Nephron progenitor cell (in vitro differentiated cells): ENCODE measurements around the gene MTHFS.

ENCODE experiments used
- DNase-seq: peaks from one replicate; pipeline ENCODE4 v3.0.0; 2021
- H3K27ac Mint-ChIP-seq: 2 replicates; pipeline ENCODE4 v1.8.0; 2021; ENCODE audit warnings: mild to moderate bottlenecking, moderate library complexity, mixed read lengths
- H3K27me3 Mint-ChIP-seq: 2 replicates; pipeline ENCODE4 v1.8.0; 2021; ENCODE audit warnings: mild to moderate bottlenecking, low read depth, mixed read lengths; ENCODE audit not compliant: poor library complexity
- H3K36me3 Mint-ChIP-seq: 2 replicates; pipeline ENCODE4 v1.8.0; 2021; ENCODE audit warnings: low read depth, mixed read lengths
- H3K4me1 Mint-ChIP-seq: 2 replicates; pipeline ENCODE4 v1.8.0; 2021; ENCODE audit warnings: mixed read lengths
- H3K4me3 Mint-ChIP-seq: 2 replicates; pipeline ENCODE4 v1.8.0; 2021; ENCODE audit warnings: mild to moderate bottlenecking, moderate library complexity, mixed read lengths
- H3K9me3 Mint-ChIP-seq: 2 replicates; pipeline ENCODE4 v1.8.0; 2021; ENCODE audit warnings: mild to moderate bottlenecking, moderate library complexity, mixed read lengths
- TF ChIP-seq, protein P1 (sequence below): fragments of 200-600 bp; sonication (generic); IDR thresholded peaks from 2 replicates; pipeline ENCODE4 v1.5.0; 2021; ENCODE audit warnings: antibody characterized with exemption

MTHFS gene

DNA sequence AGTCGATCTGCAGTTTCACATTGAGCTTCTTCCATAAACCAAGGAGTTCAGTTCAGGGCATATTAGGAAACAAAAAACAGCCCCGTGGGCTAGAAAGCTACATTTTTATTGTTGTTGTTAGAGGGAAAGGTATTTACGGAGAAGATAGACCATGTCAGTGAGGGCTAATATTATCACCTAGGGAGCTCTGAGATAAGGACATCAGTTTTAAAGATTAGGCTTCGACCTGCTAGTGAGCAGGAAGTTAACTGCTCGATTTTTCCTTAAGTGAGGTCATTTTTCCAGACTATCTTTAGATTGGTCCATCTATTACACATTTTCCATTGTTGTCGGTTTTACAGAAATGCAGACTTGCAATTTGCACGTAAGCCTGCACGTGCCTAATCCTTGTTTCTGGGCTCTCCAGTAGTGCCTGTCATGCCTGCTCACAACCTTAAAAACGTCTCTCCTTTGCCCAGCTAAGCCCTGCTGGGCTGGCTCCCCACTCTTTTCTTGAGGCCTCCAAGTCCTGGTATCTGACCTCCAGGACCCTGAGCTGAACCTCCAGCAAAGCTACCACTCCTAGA, 72.6 kb downstream of the MTHFS start:
- Mint-ChIP-seq H3K27me3 (peaks cover 3% of the 10 kb centered on the region), H3K27ac (no peak overlapping the region), H3K4me3 (no peak overlapping the region), H3K36me3 (peaks cover 46% of the 10 kb centered on the region), H3K4me1 (no peaks in the 10 kb centered on the region), H3K9me3 (peaks cover 31% of the 10 kb centered on the region)
- DNase-seq, result no peak
- TF ChIP-seq, protein P1, sequence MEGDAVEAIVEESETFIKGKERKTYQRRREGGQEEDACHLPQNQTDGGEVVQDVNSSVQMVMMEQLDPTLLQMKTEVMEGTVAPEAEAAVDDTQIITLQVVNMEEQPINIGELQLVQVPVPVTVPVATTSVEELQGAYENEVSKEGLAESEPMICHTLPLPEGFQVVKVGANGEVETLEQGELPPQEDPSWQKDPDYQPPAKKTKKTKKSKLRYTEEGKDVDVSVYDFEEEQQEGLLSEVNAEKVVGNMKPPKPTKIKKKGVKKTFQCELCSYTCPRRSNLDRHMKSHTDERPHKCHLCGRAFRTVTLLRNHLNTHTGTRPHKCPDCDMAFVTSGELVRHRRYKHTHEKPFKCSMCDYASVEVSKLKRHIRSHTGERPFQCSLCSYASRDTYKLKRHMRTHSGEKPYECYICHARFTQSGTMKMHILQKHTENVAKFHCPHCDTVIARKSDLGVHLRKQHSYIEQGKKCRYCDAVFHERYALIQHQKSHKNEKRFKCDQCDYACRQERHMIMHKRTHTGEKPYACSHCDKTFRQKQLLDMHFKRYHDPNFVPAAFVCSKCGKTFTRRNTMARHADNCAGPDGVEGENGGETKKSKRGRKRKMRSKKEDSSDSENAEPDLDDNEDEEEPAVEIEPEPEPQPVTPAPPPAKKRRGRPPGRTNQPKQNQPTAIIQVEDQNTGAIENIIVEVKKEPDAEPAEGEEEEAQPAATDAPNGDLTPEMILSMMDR, result no peak

DNA sequence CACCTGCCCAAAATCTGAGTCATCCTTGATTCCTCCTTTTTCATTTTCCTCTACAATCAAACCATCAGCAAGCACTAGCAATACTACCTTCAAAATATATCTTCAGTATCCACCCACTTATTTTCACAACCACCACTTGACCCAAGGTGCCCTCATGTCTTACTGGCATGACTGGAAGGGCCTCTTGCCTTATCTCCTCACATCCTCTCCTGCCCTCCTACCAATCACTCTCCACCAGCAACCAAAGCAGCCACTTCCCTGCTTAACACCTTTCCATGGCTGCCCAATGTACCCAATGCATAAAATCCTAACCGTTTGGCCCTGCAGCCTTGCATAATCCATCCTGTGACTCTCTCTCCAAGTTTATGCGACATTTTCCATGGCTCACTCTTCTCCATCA, 76.0 kb downstream of the MTHFS start:
- Mint-ChIP-seq H3K9me3 (peaks cover 19% of the 10 kb centered on the region), H3K27me3 (no peaks in the 10 kb centered on the region), H3K4me1 (no peaks in the 10 kb centered on the region), H3K27ac (no peak overlapping the region), H3K36me3 (peaks cover 22% of the 10 kb centered on the region), H3K4me3 (no peak overlapping the region)
- no peak for DNase-seq
- TF ChIP-seq, protein P1, result no peak

DNA sequence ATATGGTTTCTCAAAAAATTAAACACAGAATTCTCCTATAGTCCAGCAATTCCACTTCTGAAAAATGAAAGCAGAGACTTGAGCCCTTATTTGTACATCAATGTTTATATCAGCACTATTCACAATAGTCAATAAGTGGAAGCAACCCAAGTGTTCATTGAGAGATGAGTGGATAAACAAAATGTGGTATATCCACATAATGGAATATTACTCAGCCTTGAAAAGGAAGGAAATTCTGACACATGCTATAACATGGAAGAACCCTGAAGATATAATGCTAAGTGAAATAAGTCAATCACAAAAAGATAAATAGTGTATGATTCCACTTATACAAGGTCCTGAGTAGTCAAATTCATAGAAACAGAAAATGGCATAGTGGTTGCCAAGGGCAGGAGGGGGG, 76.6 kb downstream of the MTHFS start:
- peaks cover 19% of the 10 kb centered on the region for H3K9me3 Mint-ChIP-seq
- H3K4me3 Mint-ChIP-seq, result no peak overlapping the region
- H3K36me3 Mint-ChIP-seq, result peaks cover 19% of the 10 kb centered on the region
- H3K27ac Mint-ChIP-seq, result no peak overlapping the region
- DNase-seq, result no peak
- H3K4me1 Mint-ChIP-seq, result no peaks in the 10 kb centered on the region
- H3K27me3 Mint-ChIP-seq, result no peaks in the 10 kb centered on the region
- TF ChIP-seq, protein P1, result no peak

DNA sequence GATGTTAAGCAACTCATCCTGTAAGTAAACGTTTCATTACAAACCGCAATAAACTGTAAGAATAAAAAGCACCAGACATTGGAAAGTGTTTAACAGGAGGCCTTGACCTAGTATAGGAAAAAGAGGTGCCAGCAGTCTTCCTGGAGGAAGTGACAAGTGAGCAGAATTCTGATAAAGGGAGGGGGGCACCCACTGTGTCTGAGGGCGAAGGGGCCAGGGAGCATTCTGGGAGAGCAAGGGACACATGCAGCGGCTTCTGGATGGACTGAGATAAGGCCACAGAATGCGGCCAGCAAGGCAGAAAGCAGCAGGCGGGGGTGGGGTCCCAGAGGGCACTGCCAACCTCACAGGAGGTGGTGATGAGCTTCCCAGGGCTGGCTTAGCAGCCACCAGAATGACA, 80.2 kb downstream of the MTHFS start:
- TF ChIP-seq, protein P1, result no peak
- Mint-ChIP-seq H3K27ac (no peak overlapping the region), H3K4me1 (no peaks in the 10 kb centered on the region), H3K9me3 (peaks cover 19% of the 10 kb centered on the region), H3K36me3 (peaks cover 19% of the 10 kb centered on the region), H3K27me3 (peaks cover 4% of the 10 kb centered on the region), H3K4me3 (no peak overlapping the region)
- no peak for DNase-seq

DNA sequence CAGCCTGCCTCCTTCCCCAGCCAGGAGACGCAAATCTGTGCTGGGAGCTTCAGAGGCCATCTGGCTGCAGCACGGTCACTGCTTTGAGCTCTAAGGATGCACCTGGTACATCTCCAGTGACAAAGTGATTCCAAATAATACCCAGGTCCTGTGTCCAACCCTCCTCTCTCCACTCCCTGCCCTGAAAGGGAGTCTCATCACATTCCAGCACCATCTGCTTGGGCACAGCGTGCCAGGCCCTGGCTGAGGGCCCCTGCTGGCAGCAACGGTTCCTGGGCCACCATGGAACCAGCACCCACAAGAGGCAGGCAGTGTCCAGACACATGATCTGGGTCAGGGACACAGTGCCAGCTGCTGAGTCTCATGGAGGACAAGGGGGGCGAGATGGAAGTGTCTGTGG, 81.3 kb downstream of the MTHFS start:
- TF ChIP-seq, protein P1, result no peak
- no peak overlapping the region for H3K27ac Mint-ChIP-seq
- H3K9me3 Mint-ChIP-seq, result peaks cover 10% of the 10 kb centered on the region
- no peak for DNase-seq
- peaks cover 10% of the 10 kb centered on the region for H3K36me3 Mint-ChIP-seq
- H3K4me1 Mint-ChIP-seq, result no peaks in the 10 kb centered on the region
- H3K4me3 Mint-ChIP-seq, result no peak overlapping the region
- peaks cover 4% of the 10 kb centered on the region for H3K27me3 Mint-ChIP-seq

DNA sequence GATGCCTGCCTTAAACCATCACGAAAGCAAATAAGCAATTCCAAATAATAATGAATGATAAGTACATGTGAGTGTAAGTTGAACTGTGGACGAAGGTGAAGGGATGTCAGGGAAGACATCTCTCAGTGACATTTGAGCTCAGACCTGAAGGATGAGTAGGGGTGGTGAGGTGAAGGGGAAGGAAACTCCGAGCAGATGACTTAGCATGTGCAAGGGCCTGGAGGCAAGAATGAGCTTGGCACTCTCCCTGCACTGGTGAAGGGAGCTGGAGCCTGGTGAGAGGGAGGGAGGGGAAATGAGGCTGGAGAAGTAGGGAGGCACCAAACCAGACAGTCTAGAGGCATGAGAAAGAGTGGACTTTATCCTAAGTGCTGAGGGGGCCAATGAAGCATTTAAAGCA, 84.3 kb downstream of the MTHFS start:
- Mint-ChIP-seq H3K4me3 (no peak overlapping the region), H3K36me3 (peaks cover 3% of the 10 kb centered on the region), H3K9me3 (peaks cover 1% of the 10 kb centered on the region), H3K27ac (no peak overlapping the region), H3K27me3 (peaks cover 4% of the 10 kb centered on the region), H3K4me1 (no peaks in the 10 kb centered on the region)
- TF ChIP-seq, protein P1, result no peak
- no peak for DNase-seq
